HG03457 (cell line): ENCODE data around the gene HEATR5A.
A peak's percentile ranks its signal among the peaks of the same experiment; 100 is the strongest.
"Not testable (repeated sequence)": the region's sequence is repeated elsewhere in the genome, so short reads cannot be mapped to it uniquely, and the experiment has no call there.

Experiments used
- ATAC-seq: cut with Tn5 transposase; IDR thresholded peaks from one replicate; pipeline ENCODE4 v1.9.1; 2021; ENCODE audit warnings: moderate number of reproducible peaks; ENCODE audit not compliant: unreplicated experiment

The HEATR5A gene

GRCh38 chr14:31420319-31421111, at the start of gene HEATR5A:
TSS of gene HEATR5A (minus strand) at chr14:31420550. CDS start at chr14:31402975, 17,575 bp downstream.
- ATAC-seq: peak; percentile 95

GRCh38 chr14:31466554-31466953, 46.2 kb upstream of the HEATR5A start:
- no peak for ATAC-seq

- ATAC-seq: no peak
These were observed 44.8 kb upstream of the HEATR5A start for GRCh38 chr14:31465111-31465510.

GRCh38 chr14:31462450-31462849, 42.1 kb upstream of the HEATR5A start:
- not testable (repeated sequence) for ATAC-seq

GRCh38 chr14:31461545-31461944, 41.2 kb upstream of the HEATR5A start:
- ATAC-seq: no peak

GRCh38 chr14:31457665-31458659, 37.6 kb upstream of the HEATR5A start:
- no peak for ATAC-seq

- ATAC-seq: peak; percentile 98
These were observed 36.7 kb upstream of the HEATR5A start, which contains the start of gene DTD2 for GRCh38 chr14:31456841-31457664. TSS of gene DTD2 (minus strand) at chr14:31457506. CDS start at chr14:31457393, 113 bp downstream.

- no peak for ATAC-seq
These were observed 29.7 kb upstream of the HEATR5A start for GRCh38 chr14:31449971-31450610.

GRCh38 chr14:31449136-31449535, 28.8 kb upstream of the HEATR5A start:
- ATAC-seq: no peak

- ATAC-seq: no peak
These were observed 25.4 kb upstream of the HEATR5A start for GRCh38 chr14:31445703-31446102.

GRCh38 chr14:31442284-31442683, 21.9 kb upstream of the HEATR5A start:
- no peak for ATAC-seq

GRCh38 chr14:31441273-31442111, 21.1 kb upstream of the HEATR5A start:
- no peak for ATAC-seq

GRCh38 chr14:31440280-31440679, 19.9 kb upstream of the HEATR5A start:
- no peak for ATAC-seq

- no peak for ATAC-seq
These were observed 19.2 kb upstream of the HEATR5A start for GRCh38 chr14:31439561-31439960.

GRCh38 chr14:31437045-31437691, 16.8 kb upstream of the HEATR5A start:
- ATAC-seq: not testable (repeated sequence)

- ATAC-seq: no peak
These were observed 14.9 kb upstream of the HEATR5A start for GRCh38 chr14:31435276-31435675.

GRCh38 chr14:31430634-31431264, 10.4 kb upstream of the HEATR5A start:
- no peak for ATAC-seq

GRCh38 chr14:31429791-31430190, 9.4 kb upstream of the HEATR5A start:
- ATAC-seq: no peak
